ENCODE measurements around the gene LPIN1.

Gene LPIN1

GRCh38 chr2:11787991-11788390 lies 41.6 kb downstream of the LPIN1 start:
- peaks cover 59% of the 10 kb centered on the region for H3K36me3 Mint-ChIP-seq (ENCODE audit: low read depth)
- H3K27me3 Mint-ChIP-seq (ENCODE audit: low read depth), result no peaks in the 10 kb centered on the region
- H3K4me3 Mint-ChIP-seq, result no peak overlapping the region
- peaks cover 6% of the 10 kb centered on the region for H3K4me1 Mint-ChIP-seq (ENCODE audit: low read depth)
- H3K9me3 Mint-ChIP-seq, result no peaks in the 10 kb centered on the region
- H3K27ac Mint-ChIP-seq, result no peak overlapping the region

- Mint-ChIP-seq H3K36me3 (ENCODE audit: low read depth) (peaks cover 63% of the 10 kb centered on the region), H3K27me3 (ENCODE audit: low read depth) (no peaks in the 10 kb centered on the region), H3K27ac (no peak overlapping the region), H3K9me3 (no peaks in the 10 kb centered on the region), H3K4me3 (no peak overlapping the region), H3K4me1 (ENCODE audit: low read depth) (peaks cover 6% of the 10 kb centered on the region)
Observed at GRCh38 chr2:11788461-11789124, 42.2 kb downstream of the LPIN1 start.

DNA sequence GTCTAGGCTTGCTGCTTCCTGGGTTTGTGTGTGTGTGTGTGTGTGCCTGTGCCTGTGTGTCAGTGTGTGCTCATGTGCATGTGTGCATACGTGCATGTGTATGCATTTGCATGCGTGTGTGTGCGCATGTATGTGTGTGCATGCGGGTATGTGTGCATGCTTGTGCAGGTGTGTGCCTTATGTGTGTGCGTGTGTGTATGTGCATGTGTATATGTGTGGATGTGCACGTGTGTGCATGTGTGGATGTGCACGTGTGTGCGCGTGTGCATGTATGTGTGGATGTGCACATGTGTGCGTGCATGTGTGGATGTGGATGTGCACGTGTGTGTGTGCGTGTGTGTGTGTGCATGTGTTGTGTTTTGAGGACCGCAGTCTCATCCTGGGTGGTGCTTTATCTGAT lies 42.8 kb downstream of the LPIN1 start:
- no peaks in the 10 kb centered on the region for H3K27me3 Mint-ChIP-seq (ENCODE audit: low read depth)
- no peaks in the 10 kb centered on the region for H3K9me3 Mint-ChIP-seq
- H3K4me3 Mint-ChIP-seq, result no peak overlapping the region
- peaks cover 65% of the 10 kb centered on the region for H3K36me3 Mint-ChIP-seq (ENCODE audit: low read depth)
- H3K4me1 Mint-ChIP-seq (ENCODE audit: low read depth), result peaks cover 6% of the 10 kb centered on the region
- no peak overlapping the region for H3K27ac Mint-ChIP-seq

- H3K27ac Mint-ChIP-seq, result no peak overlapping the region
- peaks cover 64% of the 10 kb centered on the region for H3K36me3 Mint-ChIP-seq (ENCODE audit: low read depth)
- H3K27me3 Mint-ChIP-seq (ENCODE audit: low read depth), result no peaks in the 10 kb centered on the region
- no peaks in the 10 kb centered on the region for H3K9me3 Mint-ChIP-seq
- peaks cover 6% of the 10 kb centered on the region for H3K4me1 Mint-ChIP-seq (ENCODE audit: low read depth)
- H3K4me3 Mint-ChIP-seq, result no peak overlapping the region
Observed at GRCh38 chr2:11790228-11790627, 43.8 kb downstream of the LPIN1 start.

DNA sequence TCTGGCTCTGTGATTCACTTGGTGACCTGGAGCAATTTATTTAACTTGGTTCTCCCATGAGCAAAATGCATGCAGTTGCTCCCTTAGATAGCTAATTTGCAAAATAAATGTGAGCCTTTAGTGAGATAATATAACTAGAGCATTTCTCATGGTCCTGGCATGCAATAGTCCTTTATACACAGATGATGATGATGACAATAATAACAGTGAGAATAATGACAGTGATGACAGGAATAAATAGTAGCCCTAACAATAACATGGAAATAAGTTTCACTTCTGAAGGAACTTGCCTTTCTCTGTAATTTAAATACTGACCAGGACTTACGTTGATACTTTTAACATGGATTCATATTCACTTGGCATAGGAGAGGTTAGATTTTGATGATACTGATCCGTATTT lies 49.2 kb downstream of the LPIN1 start:
- peaks cover 4% of the 10 kb centered on the region for H3K4me1 Mint-ChIP-seq (ENCODE audit: low read depth)
- H3K27me3 Mint-ChIP-seq (ENCODE audit: low read depth), result no peaks in the 10 kb centered on the region
- no peak overlapping the region for H3K27ac Mint-ChIP-seq
- H3K36me3 Mint-ChIP-seq (ENCODE audit: low read depth), result peaks cover 75% of the 10 kb centered on the region
- no peak overlapping the region for H3K4me3 Mint-ChIP-seq
- H3K9me3 Mint-ChIP-seq, result no peaks in the 10 kb centered on the region

GRCh38 chr2:11796190-11797171 lies 50.0 kb downstream of the LPIN1 start:
- Mint-ChIP-seq H3K4me3 (no peak overlapping the region), H3K27ac (no peak overlapping the region), H3K36me3 (ENCODE audit: low read depth) (peaks cover 74% of the 10 kb centered on the region), H3K9me3 (no peaks in the 10 kb centered on the region), H3K27me3 (ENCODE audit: low read depth) (no peaks in the 10 kb centered on the region), H3K4me1 (ENCODE audit: low read depth) (peaks cover 5% of the 10 kb centered on the region)

DNA sequence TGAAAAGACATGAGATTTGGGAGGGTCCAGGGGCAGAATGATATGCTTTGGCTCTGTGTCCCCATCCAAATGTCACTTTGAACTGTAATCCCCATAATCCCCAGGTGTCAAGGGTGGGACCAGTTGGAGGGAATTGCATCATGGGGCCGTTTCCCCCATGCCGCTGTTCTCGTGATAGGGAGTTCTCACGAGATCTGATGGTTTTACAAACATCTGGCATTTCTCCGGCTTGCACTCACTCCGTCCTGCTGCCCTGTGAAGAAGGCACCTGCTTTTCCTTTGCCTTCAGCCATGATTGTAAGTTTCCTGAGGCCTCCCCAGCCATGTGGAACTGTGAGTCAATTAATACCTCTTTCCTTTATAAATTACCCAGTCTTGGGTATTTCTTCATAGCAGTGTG lies 51.4 kb downstream of the LPIN1 start:
- Mint-ChIP-seq H3K27ac (no peak overlapping the region), H3K27me3 (ENCODE audit: low read depth) (no peaks in the 10 kb centered on the region), H3K9me3 (no peaks in the 10 kb centered on the region), H3K36me3 (ENCODE audit: low read depth) (peaks cover 66% of the 10 kb centered on the region), H3K4me3 (no peak overlapping the region), H3K4me1 (ENCODE audit: low read depth) (peaks cover 5% of the 10 kb centered on the region)

DNA sequence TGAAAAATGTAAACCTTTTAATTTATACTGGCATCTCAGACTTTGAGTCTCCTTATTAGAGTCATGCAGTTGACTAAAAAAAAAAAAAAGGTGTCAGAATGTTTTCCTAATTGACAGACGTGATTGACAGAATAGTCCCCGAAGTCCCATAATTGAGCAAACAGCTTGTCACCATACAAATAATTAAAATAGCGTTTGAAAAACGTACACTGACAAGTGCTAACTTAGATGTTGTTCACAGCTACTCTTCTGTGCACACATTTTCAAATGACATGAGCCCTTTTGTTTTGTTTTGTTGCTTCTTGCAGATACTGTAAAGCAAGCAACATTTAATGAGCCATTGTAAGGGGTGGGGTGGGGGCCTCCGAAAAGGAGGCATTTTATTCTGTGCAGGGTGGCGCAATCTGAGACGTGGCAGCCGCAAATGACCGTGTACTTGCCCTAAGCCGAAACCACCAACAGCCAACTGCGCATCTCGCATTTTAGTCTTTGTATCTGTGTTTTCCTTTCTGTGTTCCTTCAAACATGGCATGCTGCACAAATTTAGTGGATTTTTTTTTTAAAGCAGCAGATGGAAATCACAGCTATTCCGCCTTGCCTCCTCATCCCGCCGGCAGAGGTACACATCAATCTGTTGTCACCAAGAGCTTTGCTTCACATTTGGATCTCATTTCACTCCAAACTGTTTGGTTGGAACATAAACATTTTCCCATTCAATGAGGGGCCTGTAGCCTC lies 52.4 kb downstream of the LPIN1 start:
- Mint-ChIP-seq H3K27me3 (ENCODE audit: low read depth) (no peaks in the 10 kb centered on the region), H3K4me3 (no peak overlapping the region), H3K4me1 (ENCODE audit: low read depth) (peaks cover 5% of the 10 kb centered on the region), H3K36me3 (ENCODE audit: low read depth) (peaks cover 62% of the 10 kb centered on the region), H3K9me3 (no peaks in the 10 kb centered on the region), H3K27ac (no peak overlapping the region)

- Mint-ChIP-seq H3K9me3 (no peaks in the 10 kb centered on the region), H3K27ac (no peak overlapping the region), H3K4me1 (ENCODE audit: low read depth) (peaks cover 5% of the 10 kb centered on the region), H3K36me3 (ENCODE audit: low read depth) (peaks cover 61% of the 10 kb centered on the region), H3K27me3 (ENCODE audit: low read depth) (no peaks in the 10 kb centered on the region), H3K4me3 (no peak overlapping the region)
Observed at GRCh38 chr2:11799826-11800225, 53.4 kb downstream of the LPIN1 start.

- Mint-ChIP-seq H3K36me3 (ENCODE audit: low read depth) (peaks cover 57% of the 10 kb centered on the region), H3K4me3 (no peak overlapping the region), H3K27me3 (ENCODE audit: low read depth) (no peaks in the 10 kb centered on the region), H3K27ac (no peak overlapping the region), H3K4me1 (ENCODE audit: low read depth) (peaks cover 5% of the 10 kb centered on the region), H3K9me3 (no peaks in the 10 kb centered on the region)
Observed at GRCh38 chr2:11802782-11803191, 56.4 kb downstream of the LPIN1 start.

DNA sequence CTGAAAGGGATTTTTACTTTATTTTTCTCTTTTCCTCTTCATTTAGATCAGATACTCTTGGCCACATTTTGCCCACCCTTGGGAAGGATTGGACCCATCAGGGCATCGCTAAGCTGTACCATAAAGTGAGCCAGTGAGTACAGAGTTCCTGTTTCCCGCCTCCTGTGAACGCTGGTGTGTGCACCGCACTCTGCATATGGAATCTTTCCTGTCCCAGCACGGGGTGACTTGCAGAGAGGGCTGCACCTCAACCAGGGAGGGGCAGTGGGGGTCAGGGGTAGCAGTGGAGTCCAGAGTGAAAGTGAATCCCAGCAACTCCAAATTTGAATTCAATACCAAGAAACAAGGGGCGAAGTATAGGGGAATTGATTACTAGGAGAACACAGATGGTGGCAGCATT lies 58.6 kb downstream of the LPIN1 start:
- Mint-ChIP-seq H3K4me3 (no peak overlapping the region), H3K9me3 (no peaks in the 10 kb centered on the region), H3K4me1 (ENCODE audit: low read depth) (peaks cover 5% of the 10 kb centered on the region), H3K36me3 (ENCODE audit: low read depth) (peaks cover 56% of the 10 kb centered on the region), H3K27me3 (ENCODE audit: low read depth) (no peaks in the 10 kb centered on the region), H3K27ac (no peak overlapping the region)

DNA sequence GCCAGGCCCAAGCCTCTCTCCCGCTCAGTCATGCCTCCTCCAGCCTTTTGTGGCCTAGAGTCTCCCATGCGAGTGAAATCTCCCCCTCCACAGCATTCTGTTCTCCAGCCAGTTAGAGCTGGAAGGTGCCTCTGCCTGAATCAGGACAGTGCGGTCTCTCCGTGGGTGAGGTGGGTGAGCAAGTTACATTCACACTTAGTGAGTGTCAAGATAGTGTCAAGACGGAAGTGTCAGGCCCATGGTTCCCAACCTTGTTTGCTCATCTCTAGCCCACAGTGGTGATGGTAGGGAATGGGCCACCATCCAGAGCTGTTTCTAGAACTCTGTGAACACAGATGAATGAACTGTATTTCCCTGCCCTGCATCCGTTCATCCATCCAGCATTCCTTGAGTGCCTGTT lies 59.5 kb downstream of the LPIN1 start:
- Mint-ChIP-seq H3K4me3 (no peak overlapping the region), H3K9me3 (no peaks in the 10 kb centered on the region), H3K27ac (no peak overlapping the region), H3K4me1 (ENCODE audit: low read depth) (no peaks in the 10 kb centered on the region), H3K27me3 (ENCODE audit: low read depth) (no peaks in the 10 kb centered on the region), H3K36me3 (ENCODE audit: low read depth) (peaks cover 55% of the 10 kb centered on the region)

DNA sequence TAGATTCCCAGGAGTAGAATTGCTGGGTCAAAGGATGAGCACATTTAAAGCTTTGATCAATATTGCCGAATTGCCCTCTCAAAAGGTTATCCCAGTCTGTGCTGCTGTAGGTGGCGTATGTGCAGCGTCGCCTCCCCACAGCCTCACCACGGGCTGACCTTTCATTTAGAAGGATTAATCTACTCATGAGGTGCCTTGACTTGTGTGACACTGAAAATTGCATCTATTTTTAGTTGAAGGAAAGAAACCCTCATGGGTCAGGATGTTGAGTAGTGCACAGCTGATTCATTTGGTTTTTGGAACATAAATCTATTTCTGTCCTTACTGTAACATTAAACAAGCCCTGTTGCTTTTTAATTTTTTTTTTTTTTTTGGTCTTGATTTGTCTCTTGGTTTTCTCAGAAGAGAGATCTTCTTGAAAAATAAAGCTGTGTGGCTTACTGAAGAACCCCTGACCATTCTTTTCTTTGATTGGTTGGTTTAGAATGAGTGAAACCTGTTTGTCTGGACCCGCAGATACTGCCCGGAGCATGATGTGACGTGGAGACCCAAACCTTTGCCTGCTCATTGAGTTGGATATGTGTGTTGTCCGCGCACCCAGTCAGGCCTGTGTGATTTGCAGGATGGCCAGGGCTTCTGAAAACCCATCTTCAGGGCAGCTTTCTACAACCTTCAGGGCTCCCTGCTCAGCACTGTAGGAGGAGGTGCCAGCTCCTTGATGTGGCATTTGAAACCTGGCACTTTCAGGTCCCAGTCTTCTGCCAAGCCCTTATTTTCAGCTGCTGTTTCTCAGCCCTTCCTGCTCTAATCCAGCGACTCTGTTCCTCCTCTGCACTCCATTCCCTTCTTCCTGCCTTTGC lies 61.0 kb downstream of the LPIN1 start:
- Mint-ChIP-seq H3K4me1 (ENCODE audit: low read depth) (peaks cover 2% of the 10 kb centered on the region), H3K4me3 (no peak overlapping the region), H3K36me3 (ENCODE audit: low read depth) (peaks cover 58% of the 10 kb centered on the region), H3K9me3 (no peaks in the 10 kb centered on the region), H3K27ac (no peak overlapping the region), H3K27me3 (ENCODE audit: low read depth) (no peaks in the 10 kb centered on the region)

- no peak overlapping the region for H3K4me3 Mint-ChIP-seq
- peaks cover 2% of the 10 kb centered on the region for H3K4me1 Mint-ChIP-seq (ENCODE audit: low read depth)
- peaks cover 60% of the 10 kb centered on the region for H3K36me3 Mint-ChIP-seq (ENCODE audit: low read depth)
- H3K27me3 Mint-ChIP-seq (ENCODE audit: low read depth), result no peaks in the 10 kb centered on the region
- no peaks in the 10 kb centered on the region for H3K9me3 Mint-ChIP-seq
- no peak overlapping the region for H3K27ac Mint-ChIP-seq
Observed at GRCh38 chr2:11808016-11808400, 61.6 kb downstream of the LPIN1 start.

All from T-helper 1 cell treated with Interleukin-12 subunit alpha and Interleukin-12 subunit beta and Interleukin-4 antibody, amounts not matched to agents 30 μg/mL and 1 μg/mL, for 36 hours (primary cell).